ENCODE measurements around the gene MYL1.

The MYL1 gene

GRCh38 chr2:210252699-210253606 lies 62.0 kb downstream of the MYL1 start:
- Histone ChIP-seq H3K4me3 (no peak overlapping the region), H3K27ac (no peak overlapping the region)
- no peak for TF ChIP-seq CTCF (IDR thresholded peaks at IDR 0.05)
- no peak for DNase-seq (ENCODE audit: low spot score)

- no peak for TF ChIP-seq CTCF (IDR thresholded peaks at IDR 0.05)
- Histone ChIP-seq H3K27ac (no peak overlapping the region), H3K4me3 (no peak overlapping the region)
- no peak for DNase-seq (ENCODE audit: low spot score)
Observed at GRCh38 chr2:210250622-210251021, 64.4 kb downstream of the MYL1 start.
